PFSK-1 (cell line): Measurements from ENCODE around the gene TMEM200A.

Experiments used
- FOXP2 ChIP-seq: optimal IDR thresholded peaks from 2 replicates; pipeline ENCODE3; 2011; ENCODE audit warnings: borderline replicate concordance, control low read depth, inconsistent platforms; ENCODE audit not compliant: insufficient read depth; ENCODE audit errors: extremely low read length, extremely low read depth
- POLR2AphosphoS5 ChIP-seq: IDR thresholded peaks from 2 replicates; pipeline ENCODE4 v1.6.1; 2012; ENCODE audit warnings: low read depth, mild to moderate bottlenecking, control low read depth, low read length, moderate library complexity
- SIN3A ChIP-seq: IDR thresholded peaks from 2 replicates; pipeline ENCODE4 v1.6.1; 2012; ENCODE audit warnings: mild to moderate bottlenecking, low read length, moderate library complexity, borderline replicate concordance; ENCODE audit not compliant: insufficient read depth
- TAF1 ChIP-seq: IDR thresholded peaks from 2 replicates; pipeline ENCODE4 v1.6.1; 2012; ENCODE audit warnings: low read length, control low read depth, borderline replicate concordance; ENCODE audit not compliant: insufficient read depth
- TF ChIP-seq, protein P1 (sequence below), 2 experiments: IDR thresholded peaks; 2 replicates each; pipeline versions ENCODE4 v1.6.1 to v1.8.0; 2011 to 2012; ENCODE audit warnings: low read depth in 2 of 2, low read length in 2 of 2, control low read depth in 1 of 2, inconsistent platforms in 1 of 2, mild to moderate bottlenecking in 1 of 2, moderate library complexity in 1 of 2; ENCODE audit not compliant: insufficient read depth in 1 of 2

The TMEM200A gene

GRCh38 chr6:130373992-130374391 is 8.2 kb downstream of the TMEM200A start:
- TF ChIP-seq TAF1 (no peak), FOXP2 (no peak), POLR2AphosphoS5 (no peak), SIN3A (no peak)
- TF ChIP-seq, protein P1, sequence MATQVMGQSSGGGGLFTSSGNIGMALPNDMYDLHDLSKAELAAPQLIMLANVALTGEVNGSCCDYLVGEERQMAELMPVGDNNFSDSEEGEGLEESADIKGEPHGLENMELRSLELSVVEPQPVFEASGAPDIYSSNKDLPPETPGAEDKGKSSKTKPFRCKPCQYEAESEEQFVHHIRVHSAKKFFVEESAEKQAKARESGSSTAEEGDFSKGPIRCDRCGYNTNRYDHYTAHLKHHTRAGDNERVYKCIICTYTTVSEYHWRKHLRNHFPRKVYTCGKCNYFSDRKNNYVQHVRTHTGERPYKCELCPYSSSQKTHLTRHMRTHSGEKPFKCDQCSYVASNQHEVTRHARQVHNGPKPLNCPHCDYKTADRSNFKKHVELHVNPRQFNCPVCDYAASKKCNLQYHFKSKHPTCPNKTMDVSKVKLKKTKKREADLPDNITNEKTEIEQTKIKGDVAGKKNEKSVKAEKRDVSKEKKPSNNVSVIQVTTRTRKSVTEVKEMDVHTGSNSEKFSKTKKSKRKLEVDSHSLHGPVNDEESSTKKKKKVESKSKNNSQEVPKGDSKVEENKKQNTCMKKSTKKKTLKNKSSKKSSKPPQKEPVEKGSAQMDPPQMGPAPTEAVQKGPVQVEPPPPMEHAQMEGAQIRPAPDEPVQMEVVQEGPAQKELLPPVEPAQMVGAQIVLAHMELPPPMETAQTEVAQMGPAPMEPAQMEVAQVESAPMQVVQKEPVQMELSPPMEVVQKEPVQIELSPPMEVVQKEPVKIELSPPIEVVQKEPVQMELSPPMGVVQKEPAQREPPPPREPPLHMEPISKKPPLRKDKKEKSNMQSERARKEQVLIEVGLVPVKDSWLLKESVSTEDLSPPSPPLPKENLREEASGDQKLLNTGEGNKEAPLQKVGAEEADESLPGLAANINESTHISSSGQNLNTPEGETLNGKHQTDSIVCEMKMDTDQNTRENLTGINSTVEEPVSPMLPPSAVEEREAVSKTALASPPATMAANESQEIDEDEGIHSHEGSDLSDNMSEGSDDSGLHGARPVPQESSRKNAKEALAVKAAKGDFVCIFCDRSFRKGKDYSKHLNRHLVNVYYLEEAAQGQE (IDR thresholded peaks at IDR 0.05; ENCODE audit: insufficient read depth in 1 of 2, low read depth in 2 of 2, low read length in 2 of 2) = no peak

GRCh38 chr6:130376936-130377335 is 11.1 kb downstream of the TMEM200A start:
- TF ChIP-seq FOXP2 (no peak), SIN3A (no peak), TAF1 (no peak), POLR2AphosphoS5 (no peak)
- TF ChIP-seq, protein P1 (IDR thresholded peaks at IDR 0.05; ENCODE audit: insufficient read depth in 1 of 2, low read depth in 2 of 2, low read length in 2 of 2) = no peak

GRCh38 chr6:130377371-130377770 is 11.6 kb downstream of the TMEM200A start:
- TF ChIP-seq POLR2AphosphoS5 (no peak), SIN3A (no peak), FOXP2 (no peak), TAF1 (no peak)
- TF ChIP-seq, protein P1 (IDR thresholded peaks at IDR 0.05; ENCODE audit: insufficient read depth in 1 of 2, low read depth in 2 of 2, low read length in 2 of 2) = no peak

DNA sequence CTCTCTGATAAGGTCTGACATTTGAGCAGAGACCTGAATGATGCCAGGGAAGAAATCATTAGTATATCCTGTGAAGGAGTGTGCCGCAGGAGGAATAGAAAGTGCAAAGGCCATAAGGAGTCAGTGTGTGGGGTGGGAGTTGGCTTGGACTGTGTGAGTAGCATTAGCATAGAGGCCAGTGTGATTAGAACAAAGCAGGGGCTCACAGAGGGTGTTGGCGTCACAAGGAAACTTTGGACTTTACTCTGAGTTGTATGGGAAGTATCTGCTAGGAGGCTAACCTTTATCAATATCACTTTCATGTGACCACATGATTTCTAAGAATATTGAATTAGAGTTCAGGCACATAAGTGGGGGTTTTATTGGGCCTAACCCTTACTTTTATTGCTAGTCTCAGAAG is 12.1 kb downstream of the TMEM200A start:
- TF ChIP-seq POLR2AphosphoS5 (no peak), SIN3A (no peak), FOXP2 (no peak), TAF1 (no peak)
- TF ChIP-seq, protein P1 (IDR thresholded peaks at IDR 0.05; ENCODE audit: insufficient read depth in 1 of 2, low read depth in 2 of 2, low read length in 2 of 2) = no peak

DNA sequence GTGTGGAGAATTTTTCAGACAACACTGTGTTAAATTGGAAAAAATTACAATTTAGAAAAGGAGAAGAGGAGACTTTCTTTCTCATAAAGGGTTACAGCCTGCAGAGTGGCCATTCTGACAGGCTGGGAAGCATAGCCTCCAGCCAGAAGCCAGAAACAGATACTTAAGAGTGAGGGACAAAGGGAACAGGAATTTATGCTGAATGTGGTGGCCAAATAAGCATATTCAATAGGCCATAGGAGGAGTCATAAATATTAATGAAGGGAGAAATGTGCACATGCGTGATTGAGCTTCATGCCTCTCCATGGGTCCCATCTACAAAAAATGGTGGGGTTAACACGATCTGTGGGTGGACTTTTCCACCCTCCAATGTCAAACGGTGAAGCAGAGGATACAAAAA is 13.4 kb downstream of the TMEM200A start:
- TF ChIP-seq, protein P1 (IDR thresholded peaks at IDR 0.05; ENCODE audit: insufficient read depth in 1 of 2, low read depth in 2 of 2, low read length in 2 of 2) = no peak
- no peak for TF ChIP-seq TAF1
- no peak for TF ChIP-seq POLR2AphosphoS5
- TF ChIP-seq SIN3A = no peak
- no peak for TF ChIP-seq FOXP2
